ENCODE measurements around the gene KCNH8.

DNA sequence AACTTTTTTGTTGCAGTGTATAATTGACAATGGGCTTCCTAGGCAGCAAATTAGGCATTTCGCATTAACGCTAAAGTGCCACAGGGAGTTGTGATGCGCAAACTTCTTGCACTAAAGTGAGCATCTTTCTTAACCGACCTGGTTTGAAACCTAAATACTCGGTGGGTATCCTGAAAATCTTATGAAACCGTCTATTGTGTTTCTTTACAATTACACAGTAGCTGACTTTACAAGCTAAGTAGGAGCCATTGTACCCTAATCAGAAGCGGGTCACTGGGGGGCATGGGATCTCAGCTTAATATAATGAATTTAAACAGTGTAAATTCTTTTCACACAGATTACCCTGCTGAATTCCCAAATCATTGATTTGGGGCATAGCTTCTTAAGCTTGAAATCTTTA, 328.0 kb downstream of the KCNH8 start:
- TF ChIP-seq, protein P1, sequence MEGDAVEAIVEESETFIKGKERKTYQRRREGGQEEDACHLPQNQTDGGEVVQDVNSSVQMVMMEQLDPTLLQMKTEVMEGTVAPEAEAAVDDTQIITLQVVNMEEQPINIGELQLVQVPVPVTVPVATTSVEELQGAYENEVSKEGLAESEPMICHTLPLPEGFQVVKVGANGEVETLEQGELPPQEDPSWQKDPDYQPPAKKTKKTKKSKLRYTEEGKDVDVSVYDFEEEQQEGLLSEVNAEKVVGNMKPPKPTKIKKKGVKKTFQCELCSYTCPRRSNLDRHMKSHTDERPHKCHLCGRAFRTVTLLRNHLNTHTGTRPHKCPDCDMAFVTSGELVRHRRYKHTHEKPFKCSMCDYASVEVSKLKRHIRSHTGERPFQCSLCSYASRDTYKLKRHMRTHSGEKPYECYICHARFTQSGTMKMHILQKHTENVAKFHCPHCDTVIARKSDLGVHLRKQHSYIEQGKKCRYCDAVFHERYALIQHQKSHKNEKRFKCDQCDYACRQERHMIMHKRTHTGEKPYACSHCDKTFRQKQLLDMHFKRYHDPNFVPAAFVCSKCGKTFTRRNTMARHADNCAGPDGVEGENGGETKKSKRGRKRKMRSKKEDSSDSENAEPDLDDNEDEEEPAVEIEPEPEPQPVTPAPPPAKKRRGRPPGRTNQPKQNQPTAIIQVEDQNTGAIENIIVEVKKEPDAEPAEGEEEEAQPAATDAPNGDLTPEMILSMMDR (IDR thresholded peaks at IDR 0.05), result no peak
- no peak for TF ChIP-seq POLR2A (IDR thresholded peaks at IDR 0.05)
